HG03520 (cell line): ENCODE data around the gene DIS3L2.
"Not testable (repeated sequence)": the region's sequence is repeated elsewhere in the genome, so short reads cannot be mapped to it uniquely, and the experiment has no call there.

ENCODE experiments used
- ATAC-seq: cut with Tn5 transposase; IDR thresholded peaks from one replicate; pipeline ENCODE4 v1.9.1; 2021; ENCODE audit warnings: mild to moderate bottlenecking, moderate library complexity; ENCODE audit not compliant: unreplicated experiment

Gene DIS3L2

DNA sequence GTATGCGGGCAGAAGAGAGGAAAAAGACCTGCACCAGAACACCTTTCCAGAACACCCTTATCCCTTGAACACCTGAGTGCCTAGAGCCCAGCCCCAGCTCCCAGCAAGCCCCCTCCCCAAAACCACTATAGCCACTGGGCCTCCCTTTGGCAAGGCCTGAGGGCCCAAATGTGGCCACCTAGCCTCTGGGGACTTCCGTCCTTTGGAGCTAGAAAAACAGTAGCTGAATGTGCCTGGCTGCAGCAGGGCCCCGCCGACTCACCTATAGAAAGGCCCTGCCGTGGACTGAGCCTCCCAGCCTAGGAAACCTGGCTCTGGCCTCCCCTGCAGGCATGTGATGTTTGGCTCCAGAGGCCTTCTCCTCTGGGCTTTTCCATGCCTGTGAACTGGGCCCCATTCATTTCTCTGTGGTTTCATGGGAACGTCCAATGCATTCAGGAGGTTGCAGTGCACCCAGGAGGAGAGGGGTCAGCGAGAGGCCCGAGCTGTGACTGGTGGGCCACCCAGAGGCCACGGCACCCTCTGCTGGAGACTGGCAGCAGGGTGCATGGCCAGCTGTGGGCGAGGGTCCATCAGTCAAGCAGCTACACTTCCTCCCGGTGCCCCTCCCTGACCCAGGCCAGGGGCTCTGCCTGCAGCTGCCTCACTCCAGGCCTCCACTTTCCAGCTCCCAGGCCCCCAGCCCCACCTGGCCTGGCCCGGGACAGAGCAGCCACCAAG, 401.7 kb downstream of the DIS3L2 start:
- not testable (repeated sequence) for ATAC-seq

DNA sequence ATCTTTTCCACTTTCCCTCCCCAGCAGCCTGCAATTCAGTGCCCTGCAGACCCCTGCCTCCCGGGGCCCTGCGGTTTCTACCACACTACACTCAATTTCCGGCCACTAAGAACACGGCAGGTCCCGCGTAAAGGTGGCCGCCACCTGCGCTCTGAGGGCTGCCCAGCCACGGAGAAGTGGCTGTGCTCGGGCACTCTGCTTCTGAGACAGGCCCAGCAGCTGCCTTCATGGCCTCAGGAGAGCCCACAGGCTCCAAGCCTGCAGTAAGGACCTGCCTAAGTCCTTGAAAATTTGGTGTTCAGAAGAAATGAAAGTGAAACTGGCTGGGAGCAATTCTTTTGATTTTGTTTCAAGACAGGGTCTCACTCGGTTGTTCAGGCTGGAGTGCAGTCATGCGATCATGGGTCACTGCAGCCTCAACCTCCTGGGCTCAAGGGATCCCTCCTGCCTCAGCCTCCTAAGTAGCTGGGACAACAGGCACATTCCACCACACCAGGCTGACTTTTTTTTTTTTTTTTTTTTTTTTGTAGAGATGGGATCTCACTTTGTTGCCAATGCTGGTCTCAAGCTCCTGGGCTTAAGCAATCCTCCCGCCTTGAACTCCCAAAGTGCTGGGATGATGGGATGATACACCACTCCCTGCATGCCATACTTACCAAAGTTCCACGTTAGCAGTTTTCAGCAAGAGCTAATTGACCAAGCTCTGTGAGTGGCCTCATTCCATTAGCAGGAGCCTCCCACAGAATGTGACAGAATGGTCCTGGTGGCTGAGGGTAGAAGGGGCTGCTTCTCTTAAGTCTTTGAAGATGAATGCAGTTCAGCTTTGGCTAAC, 402.5 kb downstream of the DIS3L2 start:
- ATAC-seq, result no peak

DNA sequence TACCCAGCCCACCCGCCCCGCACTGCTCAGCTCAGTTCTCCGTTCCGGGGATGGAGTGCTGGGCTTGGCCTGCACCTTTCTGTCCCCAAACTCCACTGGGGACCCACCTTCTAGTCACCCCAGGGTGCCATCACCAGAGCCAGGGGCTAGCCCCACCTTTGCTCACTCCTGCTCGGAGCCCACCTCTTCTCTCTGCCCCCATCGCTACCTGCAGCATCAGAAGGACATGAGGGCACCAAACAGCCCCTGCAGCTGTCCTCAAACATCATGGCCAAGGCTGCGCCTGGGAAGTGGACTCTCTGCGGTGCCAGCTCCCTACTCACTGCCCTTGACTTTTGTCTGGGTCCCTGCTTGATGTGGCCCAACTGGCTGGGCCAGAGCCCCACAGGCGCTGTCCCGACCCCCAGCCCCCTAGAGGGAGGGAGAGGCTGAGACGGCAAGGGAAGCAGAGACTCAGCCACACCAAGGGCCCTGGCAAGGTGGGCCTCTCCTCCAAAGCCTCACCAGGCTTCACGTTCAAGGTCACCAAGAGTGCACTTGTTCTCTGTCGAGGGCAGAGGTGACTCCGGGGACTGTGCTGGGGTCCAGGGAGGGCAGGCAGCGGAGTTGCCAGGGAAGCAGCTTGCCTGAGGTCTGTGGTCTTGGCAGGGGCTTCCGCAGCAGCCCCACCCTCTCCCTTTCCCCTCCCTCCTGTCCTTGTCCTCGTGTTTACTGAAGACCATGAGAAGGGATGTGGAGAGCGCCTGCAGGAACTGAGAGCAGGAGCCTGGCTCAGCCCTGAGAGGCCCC, 403.5 kb downstream of the DIS3L2 start:
- not testable (repeated sequence) for ATAC-seq

DNA sequence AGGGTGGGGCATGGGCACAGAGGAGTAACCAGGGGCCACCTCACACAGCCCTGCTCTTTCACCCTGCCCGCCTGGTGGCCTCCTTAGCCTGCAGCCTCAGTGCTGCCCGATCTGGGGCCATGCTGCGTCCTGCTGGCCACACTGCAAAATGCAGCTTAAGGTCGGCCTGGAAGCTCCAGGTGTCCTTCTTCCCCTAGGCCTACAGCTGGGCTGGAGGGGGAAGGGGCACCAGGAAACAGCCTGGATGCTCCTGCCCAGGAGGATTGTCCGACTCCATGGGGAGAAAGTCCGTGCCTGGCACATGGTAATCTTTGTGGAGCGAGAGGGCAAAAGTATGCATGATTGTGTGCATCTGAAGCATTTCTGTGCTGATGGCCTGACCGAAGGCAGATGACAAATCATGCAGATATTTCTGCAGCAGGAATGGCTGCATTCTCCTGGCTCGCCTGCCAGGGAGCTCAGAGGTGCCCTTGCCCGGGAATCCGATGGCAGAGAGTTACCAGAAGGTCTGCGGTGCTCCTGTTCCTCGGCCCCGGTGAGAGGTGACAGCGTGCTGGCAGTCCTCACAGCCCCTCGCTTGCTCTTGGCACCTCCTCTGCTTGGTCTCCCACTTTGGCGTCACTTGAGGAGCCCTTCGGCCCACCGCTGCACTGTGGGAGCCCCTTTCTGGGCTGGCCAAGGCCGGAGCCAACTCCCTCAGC, 404.3 kb downstream of the DIS3L2 start:
- ATAC-seq, result no peak

DNA sequence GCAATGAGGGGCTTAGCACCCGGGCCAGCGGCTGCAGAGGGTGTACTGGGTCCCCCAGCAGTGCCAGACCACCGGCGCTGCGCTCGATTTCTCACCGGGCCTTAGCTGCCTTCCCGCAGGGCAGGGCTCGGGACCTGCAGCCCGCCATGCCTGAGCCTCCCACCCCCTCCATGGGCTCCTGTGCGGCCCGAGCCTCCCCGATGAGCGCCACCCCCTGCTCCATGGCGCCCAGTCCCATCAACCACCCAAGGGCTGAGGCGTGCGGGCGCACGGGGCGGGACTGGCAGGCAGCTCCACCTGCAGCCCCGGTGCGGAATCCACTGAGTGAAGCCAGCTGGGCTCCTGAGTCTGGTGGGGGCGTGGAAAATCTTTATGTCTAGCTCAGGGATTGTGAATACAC, 404.9 kb downstream of the DIS3L2 start:
- ATAC-seq, result not testable (repeated sequence)

DNA sequence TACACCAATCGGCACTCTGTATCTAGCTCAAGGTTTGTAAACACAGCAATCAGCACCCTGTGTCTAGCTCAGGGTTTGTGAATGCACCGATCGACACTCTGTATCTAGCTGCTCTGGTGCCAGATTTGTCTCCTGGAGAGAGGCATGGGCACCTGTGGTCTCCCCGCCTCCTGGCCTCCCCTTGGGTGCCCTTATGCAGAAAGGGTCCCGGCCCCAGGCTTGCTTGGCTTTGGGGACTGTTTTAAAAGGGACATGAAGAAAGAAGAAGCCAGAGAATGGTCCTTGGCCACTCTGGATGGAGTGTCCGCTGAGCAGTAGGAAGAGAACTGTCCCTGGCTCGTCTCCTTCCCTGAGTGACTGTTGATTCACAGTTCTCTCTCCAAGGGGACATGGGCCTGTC, 405.5 kb downstream of the DIS3L2 start:
- no peak for ATAC-seq

DNA sequence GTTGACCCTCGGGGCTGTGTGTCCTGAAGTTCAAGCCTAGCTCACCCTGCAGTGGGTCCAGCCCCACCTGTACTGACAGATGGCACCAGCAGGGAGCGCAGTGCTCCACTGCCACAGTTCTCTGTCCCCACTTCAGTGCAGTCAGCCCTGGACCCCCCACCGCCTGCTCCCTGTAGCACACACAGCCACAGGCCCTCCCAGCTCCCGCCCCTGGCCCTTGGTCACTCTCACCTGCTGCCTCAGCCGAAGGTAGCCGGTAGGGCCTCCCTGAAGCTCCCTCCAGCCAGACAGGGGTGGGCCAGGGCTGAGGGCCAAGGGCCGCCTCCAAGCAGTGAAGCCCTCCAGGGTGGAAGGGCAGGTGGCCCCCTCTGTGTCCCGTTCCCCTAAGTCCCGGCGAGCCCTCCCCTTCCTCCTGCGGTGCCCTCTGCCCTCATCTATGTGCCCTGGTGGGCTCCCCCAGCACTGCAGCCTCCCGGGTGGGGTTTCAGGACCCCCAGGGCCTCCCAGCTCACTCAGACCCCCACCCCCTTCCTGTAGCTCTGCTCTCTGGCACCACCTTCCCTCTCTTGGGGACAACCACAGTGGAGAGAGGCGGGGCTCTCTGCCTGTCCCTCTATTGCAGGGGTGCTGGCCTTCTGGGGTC, 406.2 kb downstream of the DIS3L2 start:
- no peak for ATAC-seq

DNA sequence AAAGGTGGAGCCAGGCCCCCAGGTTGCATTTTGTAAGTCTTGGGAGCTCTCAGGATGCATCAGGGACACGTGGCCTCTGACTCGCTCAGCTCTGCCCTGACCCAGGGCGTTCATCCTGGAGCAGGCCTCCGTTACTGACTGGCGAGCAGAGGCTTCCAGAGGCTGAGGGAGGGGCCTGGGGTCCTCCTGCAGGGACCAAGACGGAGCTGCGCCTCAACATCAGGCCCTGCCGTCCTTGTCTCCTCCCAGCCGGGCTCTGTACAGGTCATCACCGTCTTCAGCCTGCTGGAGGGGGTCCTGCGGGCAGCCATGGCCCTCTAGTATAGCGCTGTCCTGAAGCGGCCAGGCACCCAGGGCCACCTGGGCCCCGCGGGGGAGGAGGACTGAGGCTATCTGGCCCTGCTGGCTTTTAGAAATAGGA, 406.8 kb downstream of the DIS3L2 start:
- no peak for ATAC-seq

DNA sequence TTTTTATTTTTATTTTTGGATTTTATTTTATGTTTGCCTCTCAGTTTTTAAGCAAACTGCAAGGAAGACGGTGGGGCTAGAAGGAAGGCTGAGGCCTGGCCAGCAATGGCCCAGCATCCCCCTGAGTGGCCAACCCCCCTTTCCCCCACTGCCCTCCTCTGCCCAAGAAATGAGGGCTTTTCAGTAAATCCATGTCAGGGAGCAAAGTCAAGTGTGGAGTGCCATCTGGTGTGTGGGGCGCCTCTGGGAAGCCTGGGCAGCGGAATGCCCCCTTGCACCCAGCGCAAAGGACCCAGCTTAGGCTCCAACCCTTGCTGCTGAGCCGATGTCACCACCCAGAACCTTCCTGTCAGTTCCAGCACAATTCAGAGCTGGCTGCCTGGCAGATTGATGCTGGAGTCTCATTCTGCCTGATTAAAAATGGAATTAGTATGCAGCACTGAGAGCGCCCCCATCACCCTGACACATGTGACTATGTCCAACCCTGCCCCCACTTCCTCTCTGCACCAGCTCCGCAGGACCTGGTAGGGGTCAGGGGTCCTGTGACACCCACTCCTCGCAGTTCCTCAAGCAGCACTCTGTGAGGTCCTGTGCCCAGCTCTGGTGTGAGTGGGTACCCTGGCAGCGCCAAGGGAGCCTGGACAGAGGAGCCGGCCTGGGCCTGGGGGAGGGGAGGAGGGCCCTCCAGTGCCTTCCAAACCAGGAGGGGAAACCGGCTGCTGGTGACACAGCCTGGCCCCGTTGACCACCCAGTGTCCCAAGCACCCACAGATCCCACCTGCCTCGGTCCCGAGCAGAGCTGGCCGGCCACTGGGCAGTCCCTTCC, 407.8 kb downstream of the DIS3L2 start:
- ATAC-seq, result no peak

DNA sequence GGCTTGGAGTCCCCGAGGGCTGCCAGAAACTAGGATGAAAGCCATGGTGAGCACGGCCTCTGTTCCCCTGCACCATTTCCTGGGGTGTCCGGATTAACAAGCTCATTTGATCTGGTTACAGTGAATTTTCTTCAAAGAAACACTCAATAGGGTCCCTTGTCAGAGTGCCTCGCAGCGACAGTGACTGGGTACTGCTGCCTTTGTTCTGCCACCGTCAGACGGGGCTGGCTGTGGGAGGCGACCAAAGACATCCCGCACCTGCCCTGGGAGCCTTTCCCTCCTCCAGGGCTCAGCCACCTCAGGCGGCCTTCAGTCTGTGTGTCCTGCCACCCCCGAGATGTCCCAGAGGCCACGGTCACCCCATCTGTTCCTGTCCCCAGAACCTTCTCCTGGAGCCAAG, 408.5 kb downstream of the DIS3L2 start:
- not testable (repeated sequence) for ATAC-seq

DNA sequence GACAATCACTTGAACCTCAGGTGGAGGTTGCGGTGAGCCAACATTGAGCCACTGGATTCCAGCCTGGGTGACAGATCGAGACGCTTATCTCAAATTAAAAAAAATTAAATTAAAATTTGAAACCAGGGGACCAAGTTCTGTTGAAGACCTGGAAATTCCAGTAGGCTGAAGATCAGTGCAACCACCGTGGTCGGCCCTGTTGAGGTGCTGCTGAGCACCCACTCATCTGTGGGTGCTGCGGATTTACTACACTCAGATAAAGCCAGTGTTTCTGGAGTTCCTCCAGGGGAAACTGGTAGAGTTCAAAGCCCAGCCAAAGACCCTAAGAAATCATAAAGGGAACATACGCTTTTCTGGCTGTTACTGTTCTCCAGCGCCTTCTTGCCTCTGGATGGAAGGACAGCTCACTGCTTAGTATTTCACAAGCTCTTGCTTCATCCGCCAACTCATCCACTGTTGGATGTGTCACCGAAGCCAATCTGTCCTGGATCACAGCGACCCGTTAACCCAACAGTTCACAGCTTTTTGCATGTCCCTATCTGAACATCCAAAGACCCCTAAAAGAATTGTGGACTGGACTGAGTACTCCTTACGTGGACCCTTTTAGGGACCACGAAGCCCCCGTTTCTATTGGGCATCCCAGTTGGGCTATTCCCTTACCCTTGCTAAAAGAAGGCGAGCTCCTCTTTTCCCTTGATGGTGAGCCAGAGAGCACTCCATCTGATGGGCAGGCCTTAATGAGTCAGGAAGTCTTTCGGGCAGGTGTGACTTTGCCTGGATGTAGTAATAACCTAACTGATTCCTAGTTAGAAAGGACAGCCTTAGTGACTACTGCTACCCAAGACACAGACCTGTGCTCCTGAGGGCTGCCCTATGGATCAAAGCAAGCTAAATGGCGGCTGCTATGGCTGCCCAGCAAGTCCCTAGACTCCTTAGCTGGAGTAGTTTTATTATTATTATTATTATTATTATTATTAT, 411.0 kb downstream of the DIS3L2 start:
- ATAC-seq, result no peak

DNA sequence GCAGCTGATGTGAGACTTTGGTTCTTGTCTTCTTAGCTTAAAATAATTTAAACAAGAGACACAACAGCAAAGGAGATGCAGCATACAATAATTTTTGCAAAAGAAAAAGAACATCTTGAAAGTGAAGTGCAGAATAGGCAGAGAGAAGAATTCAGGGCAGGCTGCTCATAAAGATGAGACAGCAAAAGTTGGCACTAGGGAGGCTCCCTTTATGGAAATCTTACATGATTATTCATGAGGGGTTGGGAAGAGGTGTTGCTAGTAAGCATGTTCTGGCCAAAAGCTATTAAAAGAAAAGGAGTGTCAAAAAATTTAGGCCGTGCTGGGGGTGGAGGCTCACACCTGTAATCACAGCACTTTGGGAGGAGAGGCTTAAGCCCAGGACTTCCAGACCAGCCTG, 412.8 kb downstream of the DIS3L2 start:
- ATAC-seq, result no peak

DNA sequence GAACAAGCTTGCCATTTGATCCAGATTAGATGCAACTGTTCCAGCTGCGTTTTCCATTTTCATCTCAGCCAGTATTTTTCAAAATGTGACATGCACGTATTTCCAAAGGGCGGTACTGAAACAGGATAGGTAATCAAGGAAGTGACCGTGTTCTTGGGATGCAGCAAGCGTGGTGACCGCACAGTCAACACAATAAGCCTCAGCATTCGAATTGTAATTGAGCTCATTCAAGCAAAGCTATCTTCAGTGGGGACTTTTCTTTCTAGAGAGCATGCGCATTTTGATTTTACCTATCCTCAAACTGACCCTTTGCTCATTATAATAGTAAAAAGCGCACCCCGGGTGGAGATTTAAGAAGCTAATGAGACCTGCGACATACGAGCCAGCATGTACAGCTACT, 413.7 kb downstream of the DIS3L2 start:
- ATAC-seq, result no peak

DNA sequence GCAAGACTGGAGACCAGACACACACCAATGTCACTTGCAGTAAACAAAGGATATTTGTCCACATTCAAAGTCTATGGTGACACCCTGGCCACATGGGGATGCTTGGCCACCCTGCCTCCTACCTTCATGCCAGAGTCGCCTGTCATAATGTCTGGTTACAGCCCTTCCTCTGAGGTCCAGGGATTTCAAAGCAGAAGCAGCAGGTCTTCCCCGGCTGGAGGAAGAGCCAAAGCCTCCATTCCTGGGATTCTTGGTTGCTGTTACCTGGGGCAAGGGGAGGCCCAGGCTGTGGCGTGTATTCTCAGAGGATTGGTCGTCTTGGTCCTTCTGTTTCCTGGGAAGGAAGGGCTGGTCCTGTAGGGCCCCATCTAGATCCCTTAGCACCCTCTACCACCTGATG, 414.7 kb downstream of the DIS3L2 start:
- no peak for ATAC-seq

DNA sequence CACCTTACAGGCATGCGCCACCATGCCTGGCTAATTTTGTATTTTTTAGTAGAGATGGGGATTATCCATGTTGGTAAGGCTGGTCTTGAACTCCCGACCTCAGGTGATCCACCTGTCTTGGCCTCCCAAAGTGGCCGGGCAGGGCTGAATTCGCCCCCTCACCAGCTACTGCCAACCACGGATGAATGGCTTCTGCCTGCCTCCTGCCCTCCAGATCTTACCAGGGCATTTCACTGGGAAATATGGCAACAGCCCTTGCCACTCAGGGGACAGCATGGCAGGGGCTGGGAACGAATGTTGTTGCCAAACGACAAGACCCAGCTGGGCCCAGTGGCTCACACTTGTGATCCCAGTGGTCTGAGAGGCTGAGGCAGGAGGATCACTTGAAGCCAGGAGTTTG, 415.2 kb downstream of the DIS3L2 start:
- ATAC-seq, result no peak

DNA sequence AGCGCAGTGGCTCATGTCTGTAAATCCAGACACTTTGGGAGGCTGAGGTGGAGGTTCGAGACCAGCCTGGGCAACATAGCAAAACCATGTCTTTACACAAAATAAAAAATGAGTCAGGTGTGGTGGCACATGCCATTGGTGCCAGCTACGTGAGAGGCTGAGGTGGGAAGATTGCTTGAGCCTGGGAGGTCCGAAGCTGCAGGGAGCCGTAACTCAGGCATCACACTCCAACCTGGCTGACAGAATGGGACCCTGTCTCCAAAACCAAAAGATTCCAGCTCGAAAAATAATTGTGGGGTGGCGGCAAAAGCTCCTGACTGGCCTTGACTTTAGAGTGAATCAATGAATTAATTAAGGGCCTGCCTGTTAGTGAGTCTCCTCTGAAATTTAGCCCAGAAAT, 415.8 kb downstream of the DIS3L2 start:
- ATAC-seq, result no peak

DNA sequence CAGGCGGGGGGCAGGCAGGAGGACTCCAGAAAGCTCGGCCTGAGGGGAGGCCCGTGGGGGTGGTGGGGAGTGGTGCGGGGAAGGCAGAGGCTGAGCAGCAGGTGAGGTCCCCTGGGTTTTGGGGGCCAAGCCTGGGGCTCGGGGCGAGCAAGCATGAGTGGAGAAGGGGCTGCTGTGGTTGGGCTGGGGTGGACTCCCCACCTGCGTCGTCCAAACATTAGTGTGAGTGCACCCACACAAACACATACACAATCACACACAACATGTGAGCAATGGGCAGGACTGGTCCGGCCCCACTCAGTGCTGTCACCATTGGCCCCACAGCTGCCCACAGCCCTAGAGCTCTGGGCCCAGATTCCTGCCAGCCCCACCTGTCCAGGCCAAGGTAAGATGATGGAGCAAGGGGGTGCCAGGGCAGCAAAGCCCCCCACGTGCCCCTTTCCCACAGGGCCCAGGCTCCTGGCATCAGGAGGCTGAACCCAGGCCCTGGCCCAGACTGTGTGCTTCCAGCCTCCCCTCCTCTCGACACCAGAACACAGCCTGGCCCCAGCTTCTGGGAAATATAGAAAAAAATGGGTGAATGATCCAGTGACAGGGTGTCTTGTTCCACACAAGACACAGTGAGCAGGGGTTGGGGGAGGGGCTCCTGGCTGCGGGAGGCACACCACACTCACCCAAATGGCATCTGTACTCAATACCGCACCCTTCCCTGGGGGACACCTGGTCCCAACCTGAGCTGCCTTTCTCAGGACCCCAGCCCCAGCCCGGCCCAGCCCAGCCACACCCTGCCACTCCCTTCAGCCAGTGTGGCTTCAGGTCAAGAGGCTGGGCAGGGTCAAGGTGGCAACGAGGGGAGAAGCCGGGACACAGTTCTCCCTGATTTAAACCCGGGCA, 416.6 kb downstream of the DIS3L2 start:
- ATAC-seq, result no peak
